Subcutaneous adipose tissue (tissue), 4 donors: ENCODE measurements around the gene MS4A6E. TPM values are rescaled to one million over a fixed set of nuclear protein-coding genes. Genes with fewer than 3 reads are reported as not detected.

ENCODE experiments used
- total RNA-seq, 4 donors: library from RNA; depleted of rRNA; stranded (reverse); fragments of >200 nt; gene quantifications; one replicate each; pipeline ENCODE4 v1.1.0, GENCODE V29; 2016
- TF ChIP-seq, protein P1 (sequence below): fragments of 450-650 bp; IDR thresholded peaks from one replicate; pipeline ENCODE4 v1.5.1; 2016; ENCODE audit warnings: low read depth, mild to moderate bottlenecking, control low read depth, antibody characterized with exemption, moderate library complexity

Gene MS4A6E
- total RNA-seq, 4 donors from 2014 or later: 2.1 to 144 (median 3.4) TPM

- TF ChIP-seq, protein P1, sequence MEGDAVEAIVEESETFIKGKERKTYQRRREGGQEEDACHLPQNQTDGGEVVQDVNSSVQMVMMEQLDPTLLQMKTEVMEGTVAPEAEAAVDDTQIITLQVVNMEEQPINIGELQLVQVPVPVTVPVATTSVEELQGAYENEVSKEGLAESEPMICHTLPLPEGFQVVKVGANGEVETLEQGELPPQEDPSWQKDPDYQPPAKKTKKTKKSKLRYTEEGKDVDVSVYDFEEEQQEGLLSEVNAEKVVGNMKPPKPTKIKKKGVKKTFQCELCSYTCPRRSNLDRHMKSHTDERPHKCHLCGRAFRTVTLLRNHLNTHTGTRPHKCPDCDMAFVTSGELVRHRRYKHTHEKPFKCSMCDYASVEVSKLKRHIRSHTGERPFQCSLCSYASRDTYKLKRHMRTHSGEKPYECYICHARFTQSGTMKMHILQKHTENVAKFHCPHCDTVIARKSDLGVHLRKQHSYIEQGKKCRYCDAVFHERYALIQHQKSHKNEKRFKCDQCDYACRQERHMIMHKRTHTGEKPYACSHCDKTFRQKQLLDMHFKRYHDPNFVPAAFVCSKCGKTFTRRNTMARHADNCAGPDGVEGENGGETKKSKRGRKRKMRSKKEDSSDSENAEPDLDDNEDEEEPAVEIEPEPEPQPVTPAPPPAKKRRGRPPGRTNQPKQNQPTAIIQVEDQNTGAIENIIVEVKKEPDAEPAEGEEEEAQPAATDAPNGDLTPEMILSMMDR: no peak
These were observed 43.8 kb downstream of the MS4A6E start for GRCh38 chr11:60370811-60371298.

DNA sequence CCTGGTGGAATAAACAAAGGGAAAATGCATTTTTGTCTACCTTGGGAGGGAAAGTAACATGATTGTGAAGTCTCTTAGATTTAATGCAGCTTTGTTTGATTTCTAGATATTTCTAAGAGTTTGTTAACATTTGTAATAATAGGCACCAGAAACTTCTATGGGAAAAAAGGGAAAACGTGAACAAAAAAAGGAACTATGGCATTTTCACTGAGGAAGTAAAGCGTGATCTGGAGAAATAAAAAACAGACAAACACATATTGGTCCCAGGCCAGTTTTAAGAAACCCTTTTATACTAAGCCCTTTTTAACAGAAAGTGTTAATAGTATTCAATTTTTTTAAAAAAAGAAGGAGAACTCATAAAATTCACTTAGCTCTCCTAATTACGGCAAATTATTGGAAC, 44.3 kb downstream of the MS4A6E start:
- TF ChIP-seq, protein P1: no peak

- TF ChIP-seq, protein P1: no peak
These were observed 44.8 kb downstream of the MS4A6E start for GRCh38 chr11:60371854-60372253.

DNA sequence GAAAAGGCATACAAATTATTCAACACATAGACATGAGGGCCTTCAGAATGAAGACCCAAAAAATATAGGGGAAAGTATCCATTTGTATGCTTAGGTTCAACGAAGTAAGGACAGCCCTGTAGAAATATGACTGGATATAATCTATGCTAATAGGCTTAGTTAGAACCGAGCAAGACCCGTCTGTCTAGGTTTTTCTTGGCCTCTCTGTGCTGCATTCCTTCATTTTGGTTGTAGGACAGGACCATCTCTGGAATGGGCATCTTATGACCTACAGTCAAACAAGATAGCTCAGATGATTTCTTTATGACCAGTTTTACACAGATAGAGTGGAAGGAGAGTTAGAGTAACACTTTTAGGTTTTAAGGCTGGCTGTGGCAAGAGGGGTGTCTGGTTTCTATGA, 45.7 kb downstream of the MS4A6E start:
- TF ChIP-seq, protein P1: no peak

DNA sequence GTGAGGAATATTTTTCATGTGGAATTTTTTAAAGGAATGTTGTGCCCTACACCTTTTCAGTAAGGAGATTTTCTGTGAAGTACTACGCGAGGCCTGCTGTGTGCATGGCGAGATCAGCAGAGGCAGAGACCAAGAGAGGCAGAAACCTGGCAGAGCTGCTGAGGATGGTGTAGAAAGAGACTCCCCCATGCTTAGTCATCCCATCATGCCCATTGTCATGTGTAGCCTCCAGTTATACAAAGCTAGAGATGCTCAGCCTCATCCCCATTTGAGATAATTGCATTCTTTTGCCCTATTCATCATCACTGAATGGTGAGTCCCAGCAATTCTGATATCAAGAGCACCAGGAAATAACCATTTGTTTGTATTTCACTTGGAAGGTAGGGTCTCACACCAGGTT, 48.3 kb downstream of the MS4A6E start:
- TF ChIP-seq, protein P1: no peak

DNA sequence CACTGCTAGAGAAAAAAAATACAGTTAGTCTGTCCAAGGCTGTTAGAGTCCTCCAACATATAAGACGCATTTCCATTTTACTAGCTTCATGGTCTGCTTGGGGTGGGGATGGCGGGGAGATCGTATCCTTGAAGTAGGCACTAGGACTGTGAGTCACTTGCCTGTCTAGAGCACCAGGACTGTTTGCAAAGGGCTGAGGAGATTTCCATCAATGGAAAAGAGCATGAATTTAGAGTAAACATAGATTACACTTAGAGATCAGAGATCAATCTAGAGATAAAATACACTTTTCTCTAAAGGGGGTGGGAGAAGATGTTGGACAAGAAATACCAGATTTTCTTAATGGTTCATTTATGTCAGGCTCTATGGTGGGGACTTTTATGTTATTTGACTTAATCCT, 49.5 kb downstream of the MS4A6E start:
- TF ChIP-seq, protein P1: no peak

GRCh38 chr11:60377401-60378136, 50.5 kb downstream of the MS4A6E start:
- TF ChIP-seq, protein P1: no peak
